RKO (cell line): ENCODE data around the gene NEDD4L.
"Not testable (repeated sequence)": the region's sequence is repeated elsewhere in the genome, so short reads cannot be mapped to it uniquely, and the experiment has no call there.

Experiments used
- DNase-seq: peaks from one replicate; pipeline ENCODE4 v3.0.0-alpha.2; 2016; ENCODE audit warnings: low spot score

NEDD4L gene

DNA sequence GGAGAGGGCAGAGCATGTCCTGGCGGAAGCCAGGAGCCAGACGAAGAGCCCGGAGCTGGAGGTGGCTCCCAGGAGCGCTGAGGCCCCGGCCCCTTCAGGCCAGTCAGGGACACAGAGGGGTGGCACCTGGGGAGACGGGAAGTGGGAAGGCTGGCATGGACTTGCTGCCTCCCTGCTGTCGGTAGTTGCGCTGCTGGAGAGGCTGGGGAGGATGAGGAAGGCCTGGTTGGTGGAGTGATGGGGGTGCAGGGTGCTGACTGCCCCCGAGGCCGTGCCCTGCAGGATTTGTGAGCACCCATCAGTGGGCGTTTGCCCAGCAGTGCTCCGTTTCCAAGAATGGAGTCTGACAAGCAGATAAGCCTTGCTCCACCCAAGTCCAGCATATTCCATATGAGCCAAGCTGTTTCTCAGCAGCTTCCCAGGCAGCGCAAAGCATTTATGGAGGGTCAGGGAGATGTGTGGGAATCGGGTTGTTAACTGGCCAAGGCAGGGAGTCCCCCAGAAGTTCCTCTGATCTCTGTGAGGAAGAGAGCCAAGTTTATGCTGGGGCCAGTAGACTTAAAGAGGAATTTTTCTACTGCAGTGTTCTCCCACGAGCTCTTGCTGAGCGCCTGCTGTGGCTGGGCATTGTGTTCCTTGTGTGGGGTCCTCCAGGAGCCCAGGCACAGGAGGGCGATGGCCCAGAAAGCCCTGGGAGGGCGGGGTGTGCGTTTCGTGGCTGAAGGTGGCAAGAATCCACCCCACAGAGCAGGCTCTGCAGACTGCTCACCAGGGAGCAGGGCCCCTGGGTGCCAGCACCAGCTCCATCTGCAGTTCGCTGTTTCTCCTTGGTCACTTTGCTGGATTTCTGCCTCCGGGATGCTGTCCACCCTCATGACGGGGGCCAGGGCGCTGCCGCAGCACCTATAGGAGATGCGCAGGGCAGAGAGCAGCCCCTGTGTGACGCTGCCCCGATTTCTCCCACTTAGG is 334.7 kb downstream of the NEDD4L start:
- no peak for DNase-seq

DNA sequence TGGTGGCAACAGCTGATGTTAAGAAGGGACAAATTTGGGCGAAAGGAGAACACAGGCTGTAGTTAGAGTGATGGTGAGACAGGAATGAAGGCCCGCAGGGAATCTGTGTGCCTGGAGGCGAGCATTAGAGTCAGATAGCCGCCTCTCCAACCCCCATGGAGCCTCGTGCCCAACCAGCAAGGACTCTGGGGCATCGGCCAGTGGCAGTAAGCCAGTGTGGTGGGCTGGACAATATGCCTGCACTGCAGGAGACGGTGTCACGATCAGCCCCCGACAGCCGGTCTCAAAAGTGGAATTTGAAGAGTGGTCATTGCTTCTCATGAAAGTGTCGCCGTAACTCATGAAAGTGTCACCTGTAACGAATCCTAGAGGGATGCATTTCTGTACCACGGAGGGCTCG is 335.4 kb downstream of the NEDD4L start:
- no peak for DNase-seq

DNA sequence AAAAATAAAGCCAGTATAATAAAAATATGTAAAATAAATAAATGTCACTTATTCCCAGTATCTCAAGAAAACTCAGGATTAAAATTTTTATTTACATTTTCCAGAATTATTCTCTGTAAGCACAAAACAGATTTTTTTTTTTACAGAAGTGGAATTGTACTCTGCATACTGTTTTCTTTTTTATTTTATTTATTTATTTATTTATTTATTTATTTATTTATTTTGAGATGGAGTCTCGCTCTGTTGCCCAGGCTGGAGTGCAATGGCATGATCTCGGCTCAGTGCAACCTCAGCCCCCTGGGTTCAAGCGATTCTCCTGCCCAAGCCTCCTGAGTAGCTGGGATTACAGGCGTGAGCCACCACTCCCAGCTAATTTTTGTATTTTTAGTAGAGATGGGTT is 336.1 kb downstream of the NEDD4L start:
- not testable (repeated sequence) for DNase-seq

DNA sequence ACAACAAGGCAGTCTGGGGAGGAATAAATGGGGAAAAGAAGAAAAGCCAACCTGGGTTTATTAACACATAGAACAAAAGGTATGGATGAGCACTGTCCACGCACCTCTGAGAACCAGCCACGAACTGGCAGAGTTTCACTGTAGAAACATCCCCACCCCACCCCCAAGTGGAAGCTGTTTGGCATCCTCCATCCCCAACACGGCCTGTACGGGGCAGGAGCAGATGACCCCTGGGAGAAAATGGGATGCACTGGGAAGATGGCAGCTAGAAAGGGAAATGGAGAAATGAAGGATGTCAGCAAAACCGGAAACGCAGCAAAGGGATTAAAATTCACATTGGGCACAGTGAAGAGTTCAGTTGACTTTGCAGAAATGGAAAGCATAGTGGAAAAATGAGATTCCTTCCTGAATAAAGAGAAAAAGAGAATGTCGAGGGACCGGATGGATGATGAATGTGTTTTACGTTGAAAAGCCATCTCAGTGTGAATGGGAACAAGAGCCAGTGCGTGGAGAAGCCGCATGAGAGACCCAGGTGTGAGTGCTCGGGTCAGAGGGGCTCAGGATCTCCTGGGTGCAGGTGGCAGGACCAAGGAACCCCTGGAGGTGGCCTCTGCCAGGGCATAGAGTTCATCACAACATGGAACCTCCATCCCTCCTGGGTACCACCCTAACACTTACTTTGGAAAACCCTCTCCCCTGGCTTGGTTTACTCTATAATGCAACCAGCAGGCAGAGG is 337.8 kb downstream of the NEDD4L start:
- DNase-seq: no peak

DNA sequence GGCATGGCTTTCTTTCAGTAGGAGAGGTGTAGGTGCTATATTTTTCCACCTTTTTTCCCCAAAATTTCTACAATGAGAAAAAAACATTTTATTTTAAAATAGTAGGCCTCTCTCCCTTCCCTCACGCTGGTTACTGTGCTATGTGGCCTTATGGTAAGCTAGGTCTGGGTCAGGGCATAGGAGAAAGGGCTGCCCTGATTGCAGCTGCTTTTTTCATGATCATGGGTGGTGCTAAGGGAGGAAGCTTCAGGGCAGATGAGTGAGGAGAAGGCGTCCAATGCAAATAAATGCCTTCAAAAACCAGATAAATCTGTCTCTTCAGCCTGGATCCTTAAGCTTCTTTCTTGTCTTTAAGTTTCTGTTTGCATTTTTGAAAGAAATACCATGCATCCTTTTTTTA is 338.4 kb downstream of the NEDD4L start:
- DNase-seq: no peak

DNA sequence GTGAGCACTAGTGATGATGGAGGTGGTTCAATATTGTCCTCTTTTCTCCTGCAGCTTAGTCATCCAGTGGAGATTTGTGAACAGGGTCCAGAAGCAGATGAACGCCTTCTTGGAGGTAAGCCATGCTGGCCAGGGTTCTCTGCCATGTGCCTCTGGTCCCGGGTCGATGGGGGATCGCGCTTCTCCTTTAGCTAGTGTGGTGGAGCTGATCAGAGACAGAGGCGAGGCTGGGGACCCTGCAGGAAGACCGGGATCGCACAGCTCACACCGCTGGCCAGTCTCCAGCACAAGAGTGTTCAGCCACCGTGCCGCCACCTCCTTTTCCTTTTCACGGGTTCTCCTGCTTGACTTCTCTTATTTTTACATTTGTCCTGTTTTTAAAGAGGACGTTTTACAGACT is 341.4 kb downstream of the NEDD4L start:
- DNase-seq: no peak

DNA sequence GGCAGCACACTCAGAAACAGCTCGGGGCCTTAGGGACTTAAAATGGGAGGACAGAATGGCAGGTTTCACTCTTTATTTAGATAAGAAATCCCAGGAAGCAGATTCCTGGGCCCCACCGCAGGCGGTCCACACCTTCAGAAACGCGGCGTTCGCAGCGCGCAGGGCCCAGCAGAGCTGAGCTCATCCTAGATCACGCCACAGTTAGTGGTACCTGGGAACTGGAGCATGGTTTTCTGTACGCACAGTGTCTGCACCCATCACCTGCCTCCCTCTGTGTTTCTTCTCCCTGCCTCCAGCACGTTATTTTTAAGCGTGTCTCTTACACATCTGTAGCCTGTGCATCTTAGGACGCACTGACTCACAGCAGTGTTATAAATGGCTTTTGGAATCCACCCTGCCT is 342.8 kb downstream of the NEDD4L start:
- no peak for DNase-seq

DNA sequence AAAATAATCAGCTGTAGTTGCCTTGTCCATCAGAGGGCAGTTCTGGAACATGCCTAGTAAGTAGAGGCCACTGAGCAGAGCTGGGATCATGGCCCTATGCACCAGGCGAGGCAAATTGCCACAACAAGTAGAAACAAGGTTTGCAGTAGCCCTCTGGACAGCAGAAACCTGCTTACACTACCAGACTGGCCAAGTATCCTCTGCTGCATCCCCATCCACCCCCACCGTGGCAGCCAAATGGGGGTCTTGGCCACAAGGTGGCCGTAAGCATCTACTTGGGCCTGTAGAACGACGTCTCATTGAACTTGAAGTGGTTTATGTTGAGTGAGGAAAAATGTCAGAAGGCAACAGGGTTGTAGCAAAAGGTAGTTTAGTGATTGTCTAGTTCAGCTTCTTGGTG is 343.7 kb downstream of the NEDD4L start:
- no peak for DNase-seq

DNA sequence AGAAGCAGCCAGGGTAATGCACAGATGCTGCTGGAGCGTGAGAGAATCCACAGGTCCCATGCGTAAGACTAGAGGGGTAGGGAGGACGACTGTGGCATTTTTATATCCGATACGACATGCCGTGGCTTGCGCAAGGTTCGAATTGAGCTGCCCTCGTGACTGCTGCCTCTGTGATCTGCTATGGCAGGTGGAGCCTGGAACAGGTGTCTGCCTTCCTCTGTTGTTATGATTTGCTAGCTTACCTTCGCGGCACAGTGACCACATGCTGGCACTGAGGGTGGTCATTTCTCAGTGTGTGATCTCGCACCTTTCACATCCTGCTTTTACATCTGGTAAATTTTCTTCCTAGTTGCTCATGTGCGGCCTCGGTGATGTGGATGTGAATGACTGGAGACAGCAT is 344.7 kb downstream of the NEDD4L start:
- no peak for DNase-seq

DNA sequence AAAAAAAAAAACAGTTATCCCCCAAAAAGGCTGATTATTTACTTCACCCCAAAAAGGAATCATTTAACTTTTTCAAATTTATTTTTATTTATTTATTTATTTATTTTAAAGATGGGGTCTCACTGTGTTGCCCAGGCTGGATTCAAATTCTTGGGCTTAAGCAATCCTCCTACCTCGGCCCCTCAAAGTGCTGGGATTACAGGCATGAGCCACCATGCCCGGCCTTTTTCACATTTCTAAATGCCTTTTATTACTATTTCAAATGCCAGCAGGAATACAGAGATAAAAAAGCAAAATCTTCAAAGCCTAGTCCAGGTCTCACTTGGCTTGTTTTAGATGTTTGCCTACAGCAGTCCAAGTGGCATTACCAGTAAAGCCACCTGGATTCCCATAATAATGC is 345.7 kb downstream of the NEDD4L start:
- no peak for DNase-seq

DNA sequence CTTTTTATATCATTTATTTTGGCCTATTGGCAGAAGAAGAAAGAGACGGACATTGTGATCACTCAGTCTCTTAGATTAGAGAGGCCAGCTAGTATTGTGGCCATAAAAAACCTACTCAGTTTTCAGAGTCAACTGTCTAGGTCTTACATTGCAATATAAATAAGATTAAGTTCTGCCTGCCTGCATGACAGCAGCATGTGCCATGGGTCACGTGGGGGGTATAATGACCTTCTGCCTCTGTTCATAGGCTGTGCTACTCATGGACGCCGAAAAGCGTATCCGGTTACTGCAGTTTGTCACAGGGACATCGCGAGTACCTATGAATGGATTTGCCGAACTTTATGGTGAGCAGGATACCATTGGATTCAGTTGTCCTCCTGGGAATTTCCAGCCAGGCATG is 346.4 kb downstream of the NEDD4L start:
- DNase-seq: no peak

DNA sequence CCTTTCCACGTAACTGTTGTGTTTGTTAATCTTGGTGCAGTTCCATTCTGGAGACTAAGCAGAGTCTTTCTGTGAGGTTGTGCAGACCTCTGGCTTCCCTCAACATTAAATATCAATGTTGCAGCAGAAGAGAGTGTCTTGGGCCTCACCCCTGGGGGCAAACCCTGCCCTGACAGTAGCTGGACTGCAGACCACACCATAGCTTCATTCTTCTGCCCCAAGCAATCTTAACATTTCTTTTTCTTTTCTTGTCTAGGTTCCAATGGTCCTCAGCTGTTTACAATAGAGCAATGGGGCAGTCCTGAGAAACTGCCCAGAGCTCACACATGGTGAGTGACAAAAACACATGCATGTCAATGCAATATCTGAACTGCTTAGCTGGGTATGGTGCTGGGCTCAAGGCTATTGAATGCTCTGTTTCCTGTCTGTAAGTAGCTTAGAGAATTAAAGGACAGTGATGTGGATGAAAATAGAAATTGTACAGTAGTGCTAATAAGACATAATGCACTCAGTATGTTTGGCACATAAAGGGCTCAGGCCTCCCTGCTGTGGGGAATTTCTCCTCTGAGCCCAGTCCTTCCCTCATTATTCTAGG is 347.3 kb downstream of the NEDD4L start:
- DNase-seq: no peak

DNA sequence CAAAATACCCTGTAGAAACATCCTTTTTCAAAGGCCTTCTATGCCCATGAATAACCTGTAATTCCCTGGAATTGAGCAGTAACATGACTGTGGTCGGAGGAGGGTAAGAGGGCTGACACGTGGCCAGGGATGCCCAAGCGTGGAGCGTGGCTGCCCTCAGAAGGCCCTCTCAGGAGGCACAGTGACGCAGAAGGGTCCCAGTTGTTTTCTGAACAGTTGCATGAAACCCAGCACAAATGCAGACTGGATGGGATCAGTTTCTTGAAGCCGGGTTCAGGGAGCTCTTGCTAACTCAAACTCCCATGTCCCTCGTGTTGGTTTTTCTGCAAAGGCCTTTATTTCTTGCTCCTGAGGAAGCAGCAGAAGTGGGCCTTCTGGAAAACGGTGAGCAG is 347.9 kb downstream of the NEDD4L start:
- DNase-seq: no peak

DNA sequence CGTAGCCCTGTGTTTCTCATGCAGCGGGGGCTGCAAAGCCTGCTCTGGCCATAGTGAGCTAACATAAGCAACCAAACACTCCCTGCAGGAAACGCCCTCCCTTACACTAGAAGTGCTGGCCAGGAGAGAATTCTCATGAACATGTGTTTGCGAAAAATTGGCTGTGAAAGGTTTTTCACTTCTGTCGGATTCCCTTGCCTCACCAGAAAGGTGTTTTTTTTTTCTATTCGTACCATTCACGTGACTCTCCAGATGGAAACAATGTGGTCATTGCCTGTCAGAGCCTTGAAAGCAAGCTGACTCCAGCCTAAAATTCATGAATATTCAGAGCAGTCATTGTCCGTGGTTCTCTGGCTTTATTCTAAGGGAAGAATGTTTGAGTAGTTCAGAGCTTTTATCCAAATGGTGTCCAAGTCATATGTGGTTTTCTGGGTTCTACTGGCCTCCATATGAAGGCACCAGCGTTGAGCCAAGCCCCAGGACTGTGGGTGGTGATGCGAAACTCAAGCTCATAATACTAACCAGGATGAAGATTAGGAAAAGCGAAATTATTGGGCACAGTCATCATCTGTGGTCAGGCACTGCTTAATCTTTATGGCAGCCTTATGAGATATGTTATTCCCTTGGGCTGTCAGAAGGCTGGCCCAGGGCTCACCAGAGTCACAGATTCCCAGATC is 348.4 kb downstream of the NEDD4L start:
- no peak for DNase-seq

DNA sequence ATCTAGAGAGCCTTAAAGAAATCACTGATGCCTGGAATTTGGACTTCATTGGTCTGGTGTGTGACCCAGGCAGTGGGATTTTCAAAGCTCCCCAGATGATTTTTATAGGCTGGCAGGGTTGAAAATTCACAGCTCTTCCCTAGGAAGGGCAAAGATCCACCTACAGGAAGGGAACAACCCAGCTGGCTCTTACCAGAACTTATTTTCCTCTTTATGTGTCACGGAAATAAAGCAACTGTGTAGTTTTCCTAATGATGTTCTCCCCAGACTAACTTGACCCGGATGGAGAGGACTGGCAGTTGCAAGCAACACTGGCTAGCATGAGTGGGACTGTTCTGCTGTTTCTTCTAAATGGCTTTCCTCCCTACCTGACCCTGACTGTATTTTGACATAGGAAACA is 349.3 kb downstream of the NEDD4L start:
- DNase-seq: no peak

DNA sequence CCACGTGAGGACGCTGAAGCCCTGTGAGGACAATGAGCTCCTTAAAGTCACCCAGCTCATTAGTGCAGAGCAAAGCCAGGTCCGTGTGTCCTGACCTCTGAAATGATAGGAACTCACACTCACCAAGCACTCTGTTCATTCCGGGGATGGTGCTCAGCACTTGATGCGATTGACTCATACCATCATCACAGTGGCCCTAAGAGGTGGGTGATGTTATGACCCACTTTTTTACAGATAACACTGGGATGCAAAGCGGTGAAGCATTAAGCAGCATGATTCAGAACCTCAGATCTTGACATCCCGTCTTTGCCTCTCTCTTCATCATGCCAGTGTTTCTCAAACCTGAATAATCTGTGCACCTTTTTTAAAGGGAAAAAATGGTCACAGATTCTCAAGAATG is 350.0 kb downstream of the NEDD4L start:
- peak; percentile 23 for DNase-seq

DNA sequence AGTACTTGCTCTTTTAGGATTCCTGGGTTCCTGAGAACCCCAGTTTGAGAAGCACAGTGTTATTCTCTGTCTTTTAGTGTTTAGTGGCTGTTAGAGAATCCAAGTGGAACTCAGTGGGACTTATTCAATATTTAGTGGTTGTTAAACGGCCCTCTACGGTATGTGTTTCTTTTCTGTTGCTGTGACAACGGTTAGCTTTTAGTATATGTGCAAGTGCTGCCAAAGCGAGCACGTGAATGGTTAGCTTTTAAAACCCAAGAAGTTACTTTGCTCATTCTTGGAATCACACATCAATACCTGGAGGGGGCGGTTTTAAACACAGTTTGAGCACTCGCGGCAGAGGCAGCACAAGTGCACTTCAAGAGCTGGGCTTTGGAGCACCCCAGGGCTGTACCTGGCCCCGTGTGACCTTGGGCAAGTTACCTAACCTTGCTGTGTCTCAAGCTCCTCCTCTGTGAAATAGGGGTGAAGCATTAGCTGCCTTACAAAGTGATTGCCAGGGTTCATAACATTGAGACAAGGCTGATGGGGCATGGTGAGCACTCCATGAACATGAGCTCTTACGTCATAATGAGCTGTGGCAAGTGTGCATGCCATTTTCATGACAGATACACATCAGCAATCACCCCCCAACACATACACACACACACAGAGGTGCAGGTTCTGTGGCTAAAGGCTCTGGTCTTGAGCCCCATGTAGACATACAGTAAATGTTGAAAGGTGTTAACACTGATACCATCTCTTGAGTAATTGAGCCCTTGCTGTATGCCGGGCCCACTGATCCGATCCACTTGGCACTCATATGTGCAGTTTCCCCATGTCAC is 350.8 kb downstream of the NEDD4L start:
- no peak for DNase-seq

DNA sequence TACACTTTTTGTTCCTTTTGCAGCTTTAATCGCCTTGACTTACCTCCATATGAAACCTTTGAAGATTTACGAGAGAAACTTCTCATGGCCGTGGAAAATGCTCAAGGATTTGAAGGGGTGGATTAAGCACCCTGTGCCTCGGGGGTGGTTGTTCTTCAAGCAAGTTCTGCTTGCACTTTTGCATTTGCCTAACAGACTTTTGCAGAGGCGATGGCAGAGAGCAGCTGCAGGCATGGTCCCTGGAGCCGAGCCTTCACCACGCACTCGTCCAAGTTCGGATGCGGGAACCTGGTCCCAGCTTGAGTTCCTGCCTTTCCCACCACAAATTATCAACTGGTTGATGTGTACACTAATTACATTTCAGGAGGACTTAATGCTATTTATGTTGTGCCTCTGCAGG is 352.1 kb downstream of the NEDD4L start:
- no peak for DNase-seq

DNA sequence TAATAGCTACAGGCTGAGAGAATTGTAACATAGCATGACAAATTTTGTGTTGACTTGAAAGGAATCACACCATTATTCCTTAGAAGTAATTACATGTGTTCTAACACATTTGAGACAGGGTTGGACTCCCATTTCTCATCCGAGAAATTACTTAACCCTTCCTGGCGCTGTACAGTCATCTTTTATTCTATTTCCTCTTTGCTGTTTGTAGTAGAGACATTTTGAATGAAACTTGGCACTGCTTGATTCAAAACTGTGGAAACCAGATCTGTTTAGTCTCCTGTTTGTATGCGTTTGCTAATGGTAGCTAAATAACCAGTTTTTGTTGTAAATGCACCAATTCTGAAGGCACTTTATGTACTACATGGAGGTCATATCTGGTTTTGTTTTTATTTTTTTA is 352.9 kb downstream of the NEDD4L start:
- no peak for DNase-seq

DNA sequence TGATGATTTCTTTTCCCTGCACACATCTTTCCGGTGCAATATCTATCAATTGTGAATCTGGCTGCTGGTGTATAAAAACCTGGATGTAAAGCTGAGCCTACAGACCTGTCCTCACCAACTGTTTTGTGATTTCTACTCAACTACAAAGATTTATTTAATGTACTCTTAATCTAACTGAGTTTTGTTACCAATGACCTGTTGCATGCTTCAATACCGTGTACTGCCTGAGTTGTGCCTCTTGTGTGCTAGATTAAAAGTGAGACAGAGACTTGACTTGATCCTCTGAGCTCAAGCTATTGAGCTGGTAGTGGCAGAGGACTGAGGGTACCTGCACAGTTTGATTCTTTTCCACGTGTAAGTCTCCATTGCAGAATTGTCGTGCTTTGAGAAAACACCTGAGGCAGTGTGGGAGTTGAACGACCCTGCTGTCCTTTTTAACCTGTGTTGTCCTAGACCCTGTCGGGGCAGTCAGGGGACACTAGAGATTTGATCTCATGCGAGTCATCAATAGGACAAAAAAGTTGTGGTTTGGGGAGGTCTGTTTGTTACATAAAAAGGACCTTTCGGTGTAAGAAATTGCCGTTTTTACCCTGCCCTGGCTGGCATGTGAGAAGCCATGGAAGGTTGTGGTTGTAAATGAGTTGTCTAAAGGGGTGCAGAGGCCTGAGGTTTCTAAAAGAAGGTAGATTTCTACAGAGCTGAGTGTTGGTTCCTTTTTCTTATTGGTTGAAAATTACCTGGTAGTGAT is 353.5 kb downstream of the NEDD4L start:
- DNase-seq: no peak
